Measurements from ENCODE around the gene ZNF76. TPM values are rescaled to one million over a fixed set of nuclear protein-coding genes. Genes with fewer than 3 reads are reported as not detected.
A peak's percentile ranks its signal among the peaks of the same experiment; 100 is the strongest.

ZNF76 gene
- total and polyA plus RNA-seq, 2 of the 13 experiments (the other 11 are each of a cell fraction or from before 2014, with no cell fraction given), result 13.2 to 26.4 TPM

DNA sequence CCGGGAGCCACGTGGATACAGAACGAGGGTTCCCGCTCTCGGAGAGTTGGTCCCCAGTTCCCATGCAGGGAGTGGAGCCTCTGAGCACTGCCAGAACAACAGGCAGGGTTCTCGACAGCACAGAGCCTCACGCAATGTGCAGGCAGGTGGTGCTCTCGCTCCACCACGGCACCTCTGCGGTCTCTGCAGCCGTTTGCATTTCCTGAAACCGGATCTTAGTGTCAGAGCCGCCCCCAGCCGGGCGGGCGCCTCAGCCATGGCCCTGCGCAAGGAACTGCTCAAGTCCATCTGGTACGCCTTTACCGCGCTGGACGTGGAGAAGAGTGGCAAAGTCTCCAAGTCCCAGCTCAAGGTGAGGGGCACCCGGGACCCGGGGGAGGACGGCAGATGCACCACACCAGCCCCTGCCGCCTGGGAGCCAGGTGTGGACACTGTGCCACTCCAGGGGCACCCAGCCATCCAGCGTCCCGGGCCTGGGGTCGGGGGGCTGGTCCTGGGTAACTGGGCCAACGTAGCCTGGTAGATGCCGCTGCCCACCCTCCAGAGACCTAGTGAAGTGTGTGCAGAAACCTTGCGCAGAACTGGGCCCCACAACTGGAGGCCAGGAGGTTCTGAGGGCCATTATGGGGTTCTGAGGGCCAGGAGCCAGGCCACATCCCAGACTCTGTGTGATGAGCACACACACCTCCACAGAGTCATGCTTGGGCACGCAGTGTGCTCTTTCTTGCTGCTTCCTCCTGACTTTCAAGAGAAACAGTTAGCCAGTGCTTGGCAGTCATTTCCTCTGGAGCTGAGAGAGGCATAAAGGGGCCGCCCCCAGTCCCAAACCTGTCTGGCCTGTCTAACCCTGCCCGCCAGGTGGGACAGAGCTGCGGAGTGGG, 38.3 kb downstream of the ZNF76 start, which contains the start of gene DEF6 (continued):
- peak; percentile 48; the same call in 1 of the 2 replicates for TF ChIP-seq TOPORS (CRISPR knock-in tag; IDR thresholded peaks at IDR 0.05)
- TF ChIP-seq, protein P1, sequence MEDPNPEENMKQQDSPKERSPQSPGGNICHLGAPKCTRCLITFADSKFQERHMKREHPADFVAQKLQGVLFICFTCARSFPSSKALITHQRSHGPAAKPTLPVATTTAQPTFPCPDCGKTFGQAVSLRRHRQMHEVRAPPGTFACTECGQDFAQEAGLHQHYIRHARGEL (CRISPR knock-in tag; IDR thresholded peaks at IDR 0.05), result peak; percentile 91; the same call in 1 of the 2 replicates
- TF ChIP-seq, protein P2, sequence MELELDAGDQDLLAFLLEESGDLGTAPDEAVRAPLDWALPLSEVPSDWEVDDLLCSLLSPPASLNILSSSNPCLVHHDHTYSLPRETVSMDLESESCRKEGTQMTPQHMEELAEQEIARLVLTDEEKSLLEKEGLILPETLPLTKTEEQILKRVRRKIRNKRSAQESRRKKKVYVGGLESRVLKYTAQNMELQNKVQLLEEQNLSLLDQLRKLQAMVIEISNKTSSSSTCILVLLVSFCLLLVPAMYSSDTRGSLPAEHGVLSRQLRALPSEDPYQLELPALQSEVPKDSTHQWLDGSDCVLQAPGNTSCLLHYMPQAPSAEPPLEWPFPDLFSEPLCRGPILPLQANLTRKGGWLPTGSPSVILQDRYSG (CRISPR knock-in tag; IDR thresholded peaks at IDR 0.05), result no peak
- TF ChIP-seq, protein P3, sequence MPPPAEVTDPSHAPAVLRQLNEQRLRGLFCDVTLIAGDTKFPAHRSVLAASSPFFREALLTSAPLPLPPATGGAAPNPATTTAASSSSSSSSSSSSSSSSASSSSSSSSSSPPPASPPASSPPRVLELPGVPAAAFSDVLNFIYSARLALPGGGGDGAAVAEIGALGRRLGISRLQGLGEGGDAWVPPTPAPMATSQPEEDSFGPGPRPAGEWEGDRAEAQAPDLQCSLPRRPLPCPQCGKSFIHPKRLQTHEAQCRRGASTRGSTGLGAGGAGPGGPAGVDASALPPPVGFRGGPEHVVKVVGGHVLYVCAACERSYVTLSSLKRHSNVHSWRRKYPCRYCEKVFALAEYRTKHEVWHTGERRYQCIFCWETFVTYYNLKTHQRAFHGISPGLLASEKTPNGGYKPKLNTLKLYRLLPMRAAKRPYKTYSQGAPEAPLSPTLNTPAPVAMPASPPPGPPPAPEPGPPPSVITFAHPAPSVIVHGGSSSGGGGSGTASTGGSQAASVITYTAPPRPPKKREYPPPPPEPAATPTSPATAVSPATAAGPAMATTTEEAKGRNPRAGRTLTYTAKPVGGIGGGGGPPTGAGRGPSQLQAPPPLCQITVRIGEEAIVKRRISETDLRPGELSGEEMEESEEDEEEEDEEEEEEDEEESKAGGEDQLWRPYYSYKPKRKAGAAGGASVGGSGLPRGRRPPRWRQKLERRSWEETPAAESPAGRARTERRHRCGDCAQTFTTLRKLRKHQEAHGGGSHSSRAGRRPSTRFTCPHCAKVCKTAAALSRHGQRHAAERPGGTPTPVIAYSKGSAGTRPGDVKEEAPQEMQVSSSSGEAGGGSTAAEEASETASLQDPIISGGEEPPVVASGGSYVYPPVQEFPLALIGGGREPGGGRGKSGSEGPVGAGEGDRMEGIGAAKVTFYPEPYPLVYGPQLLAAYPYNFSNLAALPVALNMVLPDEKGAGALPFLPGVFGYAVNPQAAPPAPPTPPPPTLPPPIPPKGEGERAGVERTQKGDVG (CRISPR knock-in tag; IDR thresholded peaks at IDR 0.05; ENCODE audit: borderline replicate concordance), result no peak
- peak; percentile 72 for TF ChIP-seq MED8 (CRISPR knock-in tag; IDR thresholded peaks at IDR 0.05; ENCODE audit: insufficient replicate concordance)
- peak; percentile 29; the same call in 1 of the 2 replicates for TF ChIP-seq ZNF3 (CRISPR knock-in tag; IDR thresholded peaks at IDR 0.05)
- TF ChIP-seq JUN (CRISPR knock-in tag; IDR thresholded peaks at IDR 0.05), result peak; percentile 62; the same call in 1 of the 2 replicates
- TF ChIP-seq, protein P4, sequence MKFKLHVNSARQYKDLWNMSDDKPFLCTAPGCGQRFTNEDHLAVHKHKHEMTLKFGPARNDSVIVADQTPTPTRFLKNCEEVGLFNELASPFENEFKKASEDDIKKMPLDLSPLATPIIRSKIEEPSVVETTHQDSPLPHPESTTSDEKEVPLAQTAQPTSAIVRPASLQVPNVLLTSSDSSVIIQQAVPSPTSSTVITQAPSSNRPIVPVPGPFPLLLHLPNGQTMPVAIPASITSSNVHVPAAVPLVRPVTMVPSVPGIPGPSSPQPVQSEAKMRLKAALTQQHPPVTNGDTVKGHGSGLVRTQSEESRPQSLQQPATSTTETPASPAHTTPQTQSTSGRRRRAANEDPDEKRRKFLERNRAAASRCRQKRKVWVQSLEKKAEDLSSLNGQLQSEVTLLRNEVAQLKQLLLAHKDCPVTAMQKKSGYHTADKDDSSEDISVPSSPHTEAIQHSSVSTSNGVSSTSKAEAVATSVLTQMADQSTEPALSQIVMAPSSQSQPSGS (CRISPR knock-in tag; IDR thresholded peaks at IDR 0.05), result peak; percentile 82
- TF ChIP-seq RXRB (CRISPR knock-in tag; IDR thresholded peaks at IDR 0.05; ENCODE audit: borderline replicate concordance), result peak; percentile 68; the same call in 1 of the 2 replicates
- TF ChIP-seq, protein P5, sequence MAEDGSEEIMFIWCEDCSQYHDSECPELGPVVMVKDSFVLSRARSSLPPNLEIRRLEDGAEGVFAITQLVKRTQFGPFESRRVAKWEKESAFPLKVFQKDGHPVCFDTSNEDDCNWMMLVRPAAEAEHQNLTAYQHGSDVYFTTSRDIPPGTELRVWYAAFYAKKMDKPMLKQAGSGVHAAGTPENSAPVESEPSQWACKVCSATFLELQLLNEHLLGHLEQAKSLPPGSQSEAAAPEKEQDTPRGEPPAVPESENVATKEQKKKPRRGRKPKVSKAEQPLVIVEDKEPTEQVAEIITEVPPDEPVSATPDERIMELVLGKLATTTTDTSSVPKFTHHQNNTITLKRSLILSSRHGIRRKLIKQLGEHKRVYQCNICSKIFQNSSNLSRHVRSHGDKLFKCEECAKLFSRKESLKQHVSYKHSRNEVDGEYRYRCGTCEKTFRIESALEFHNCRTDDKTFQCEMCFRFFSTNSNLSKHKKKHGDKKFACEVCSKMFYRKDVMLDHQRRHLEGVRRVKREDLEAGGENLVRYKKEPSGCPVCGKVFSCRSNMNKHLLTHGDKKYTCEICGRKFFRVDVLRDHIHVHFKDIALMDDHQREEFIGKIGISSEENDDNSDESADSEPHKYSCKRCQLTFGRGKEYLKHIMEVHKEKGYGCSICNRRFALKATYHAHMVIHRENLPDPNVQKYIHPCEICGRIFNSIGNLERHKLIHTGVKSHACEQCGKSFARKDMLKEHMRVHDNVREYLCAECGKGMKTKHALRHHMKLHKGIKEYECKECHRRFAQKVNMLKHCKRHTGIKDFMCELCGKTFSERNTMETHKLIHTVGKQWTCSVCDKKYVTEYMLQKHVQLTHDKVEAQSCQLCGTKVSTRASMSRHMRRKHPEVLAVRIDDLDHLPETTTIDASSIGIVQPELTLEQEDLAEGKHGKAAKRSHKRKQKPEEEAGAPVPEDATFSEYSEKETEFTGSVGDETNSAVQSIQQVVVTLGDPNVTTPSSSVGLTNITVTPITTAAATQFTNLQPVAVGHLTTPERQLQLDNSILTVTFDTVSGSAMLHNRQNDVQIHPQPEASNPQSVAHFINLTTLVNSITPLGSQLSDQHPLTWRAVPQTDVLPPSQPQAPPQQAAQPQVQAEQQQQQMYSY (CRISPR knock-in tag; IDR thresholded peaks at IDR 0.05), result no peak
- TF ChIP-seq SKI (IDR thresholded peaks at IDR 0.05; ENCODE audit: partially characterized antibody), result no peak
- TF ChIP-seq XBP1 (CRISPR knock-in tag; IDR thresholded peaks at IDR 0.05), result peak; percentile 42; the same call in 1 of the 2 replicates
- TF ChIP-seq, protein P6, sequence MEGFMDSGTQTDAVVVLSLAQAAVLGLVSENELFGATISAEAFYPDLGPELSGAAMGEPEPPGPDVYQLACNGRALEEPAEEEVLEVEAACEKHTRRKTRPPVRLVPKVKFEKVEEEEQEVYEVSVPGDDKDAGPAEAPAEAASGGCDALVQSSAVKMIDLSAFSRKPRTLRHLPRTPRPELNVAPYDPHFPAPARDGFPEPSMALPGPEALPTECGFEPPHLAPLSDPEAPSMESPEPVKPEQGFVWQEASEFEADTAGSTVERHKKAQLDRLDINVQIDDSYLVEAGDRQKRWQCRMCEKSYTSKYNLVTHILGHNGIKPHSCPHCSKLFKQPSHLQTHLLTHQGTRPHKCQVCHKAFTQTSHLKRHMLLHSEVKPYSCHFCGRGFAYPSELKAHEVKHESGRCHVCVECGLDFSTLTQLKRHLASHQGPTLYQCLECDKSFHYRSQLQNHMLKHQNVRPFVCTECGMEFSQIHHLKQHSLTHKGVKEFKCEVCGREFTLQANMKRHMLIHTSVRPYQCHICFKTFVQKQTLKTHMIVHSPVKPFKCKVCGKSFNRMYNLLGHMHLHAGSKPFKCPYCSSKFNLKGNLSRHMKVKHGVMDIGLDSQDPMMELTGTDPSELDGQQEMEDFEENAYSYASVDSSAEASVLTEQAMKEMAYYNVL (CRISPR knock-in tag; IDR thresholded peaks at IDR 0.05; ENCODE audit: borderline replicate concordance), result peak; percentile 86; the same call in 1 of the 2 replicates
- TF ChIP-seq ZNF331 (CRISPR knock-in tag; IDR thresholded peaks at IDR 0.05), result peak; percentile 93
- peak; percentile 91 for TF ChIP-seq ZNF761 (CRISPR knock-in tag; conservative IDR thresholded peaks at IDR 0.05)
- peak; percentile 76; the same call in 1 of the 2 replicates for TF ChIP-seq FOXJ3 (CRISPR knock-in tag; IDR thresholded peaks at IDR 0.05; ENCODE audit: borderline replicate concordance)
